Neuron (in vitro differentiated cells): ENCODE results near the gene RXFP2.
A peak's percentile ranks its signal among the peaks of the same experiment; 100 is the strongest.

Experiments
- H2AFZ ChIP-seq: one replicate; pipeline ENCODE4 v1.6.1; 2013; ENCODE audit warnings: low read depth, mild to moderate bottlenecking, inconsistent platforms, low read length, moderate library complexity
- H3K27me3 ChIP-seq: one replicate; pipeline ENCODE4 v1.6.1; 2013; ENCODE audit warnings: low read length; ENCODE audit not compliant: insufficient read depth
- H3K36me3 ChIP-seq: one replicate; pipeline ENCODE4 v1.6.1; 2013; ENCODE audit warnings: low read length; ENCODE audit not compliant: insufficient read depth
- H3K4me1 ChIP-seq: one replicate; pipeline ENCODE4 v1.6.1; 2013; ENCODE audit warnings: low read length; ENCODE audit not compliant: insufficient read depth
- H3K4me3 ChIP-seq: 2 replicates; pipeline ENCODE4 v1.5.1; 2013; ENCODE audit warnings: mild to moderate bottlenecking, low read length, moderate library complexity
- H3K9me3 ChIP-seq: one replicate; pipeline ENCODE4 v1.6.1; 2013; ENCODE audit warnings: low read length

RXFP2 gene

GRCh38 chr13:31739226-31739625 lies at the start of gene RXFP2:
TSS of gene RXFP2 (plus strand) at chr13:31739526. CDS start at chr13:31739613, 87 bp downstream.
- H2AFZ ChIP-seq = no peak within 1 kb of the TSS
- no peak within 1 kb of the TSS for H3K4me3 ChIP-seq
- no peaks in the 10 kb centered on the region for H3K9me3 ChIP-seq
- peaks cover 7% of the 10 kb centered on the region for H3K27me3 ChIP-seq
- no peaks in the 10 kb centered on the region for H3K4me1 ChIP-seq
- H3K36me3 ChIP-seq = no peaks in the 10 kb centered on the region

GRCh38 chr13:31697290-31697689 lies 42.0 kb upstream of the RXFP2 start:
- Histone ChIP-seq H3K4me1 (peaks cover 2% of the 10 kb centered on the region), H3K27me3 (no peaks in the 10 kb centered on the region), H3K4me3 (no peak overlapping the region), H3K9me3 (no peaks in the 10 kb centered on the region), H3K36me3 (no peaks in the 10 kb centered on the region), H2AFZ (no peak overlapping the region)

GRCh38 chr13:31699650-31700049 lies 39.7 kb upstream of the RXFP2 start:
- Histone ChIP-seq H3K4me1 (peaks cover 2% of the 10 kb centered on the region), H3K4me3 (no peak overlapping the region), H3K9me3 (no peaks in the 10 kb centered on the region), H3K27me3 (no peaks in the 10 kb centered on the region), H2AFZ (no peak overlapping the region), H3K36me3 (no peaks in the 10 kb centered on the region)

GRCh38 chr13:31703780-31704179 lies 35.5 kb upstream of the RXFP2 start:
- no peaks in the 10 kb centered on the region for H3K36me3 ChIP-seq
- no peak overlapping the region for H3K4me3 ChIP-seq

GRCh38 chr13:31706105-31706504 lies 33.2 kb upstream of the RXFP2 start:
- Histone ChIP-seq H3K4me1 (no peaks in the 10 kb centered on the region), H3K27me3 (no peaks in the 10 kb centered on the region), H2AFZ (no peak overlapping the region), H3K9me3 (no peaks in the 10 kb centered on the region), H3K36me3 (no peaks in the 10 kb centered on the region), H3K4me3 (no peak overlapping the region)

More at GRCh38 chr13:31703780-31704179, 35.5 kb upstream of the RXFP2 start:
- H3K4me1 ChIP-seq = peaks cover 2% of the 10 kb centered on the region
- H2AFZ ChIP-seq = no peak overlapping the region
- no peaks in the 10 kb centered on the region for H3K27me3 ChIP-seq
- H3K9me3 ChIP-seq = no peaks in the 10 kb centered on the region

- Histone ChIP-seq H2AFZ (no peak overlapping the region), H3K4me3 (no peak overlapping the region), H3K4me1 (no peaks in the 10 kb centered on the region), H3K36me3 (no peaks in the 10 kb centered on the region), H3K9me3 (no peaks in the 10 kb centered on the region), H3K27me3 (no peaks in the 10 kb centered on the region)
These were observed 21.7 kb upstream of the RXFP2 start for GRCh38 chr13:31717583-31717982.

GRCh38 chr13:31719214-31719613 lies 20.1 kb upstream of the RXFP2 start:
- Histone ChIP-seq H3K36me3 (no peaks in the 10 kb centered on the region), H3K4me1 (no peaks in the 10 kb centered on the region), H3K27me3 (no peaks in the 10 kb centered on the region), H2AFZ (no peak overlapping the region), H3K9me3 (no peaks in the 10 kb centered on the region), H3K4me3 (no peak overlapping the region)

GRCh38 chr13:31722673-31723072 lies 16.7 kb upstream of the RXFP2 start:
- no peaks in the 10 kb centered on the region for H3K36me3 ChIP-seq
- H3K9me3 ChIP-seq = no peaks in the 10 kb centered on the region
- no peak overlapping the region for H3K4me3 ChIP-seq
- no peaks in the 10 kb centered on the region for H3K27me3 ChIP-seq
- H3K4me1 ChIP-seq = no peaks in the 10 kb centered on the region
- H2AFZ ChIP-seq = no peak overlapping the region

GRCh38 chr13:31725841-31726240 lies 13.5 kb upstream of the RXFP2 start:
- no peaks in the 10 kb centered on the region for H3K9me3 ChIP-seq
- H3K4me1 ChIP-seq = no peaks in the 10 kb centered on the region
- H3K36me3 ChIP-seq = no peaks in the 10 kb centered on the region
- no peak overlapping the region for H3K4me3 ChIP-seq
- H3K27me3 ChIP-seq = no peaks in the 10 kb centered on the region
- H2AFZ ChIP-seq = no peak overlapping the region

- Histone ChIP-seq H2AFZ (no peak overlapping the region), H3K4me3 (no peak overlapping the region), H3K4me1 (no peaks in the 10 kb centered on the region), H3K27me3 (no peaks in the 10 kb centered on the region), H3K9me3 (no peaks in the 10 kb centered on the region), H3K36me3 (no peaks in the 10 kb centered on the region)
These were observed 7.4 kb upstream of the RXFP2 start for GRCh38 chr13:31731921-31732320.

- H3K27me3 ChIP-seq = no peaks in the 10 kb centered on the region
- H3K4me1 ChIP-seq = no peaks in the 10 kb centered on the region
- H3K36me3 ChIP-seq = no peaks in the 10 kb centered on the region
- no peaks in the 10 kb centered on the region for H3K9me3 ChIP-seq
- no peak overlapping the region for H2AFZ ChIP-seq
- no peak overlapping the region for H3K4me3 ChIP-seq
These were observed 6.3 kb upstream of the RXFP2 start for GRCh38 chr13:31733066-31733465.

- H3K36me3 ChIP-seq = no peaks in the 10 kb centered on the region
- H3K4me1 ChIP-seq = no peaks in the 10 kb centered on the region
- H3K9me3 ChIP-seq = no peaks in the 10 kb centered on the region
- no peak overlapping the region for H2AFZ ChIP-seq
- no peak overlapping the region for H3K4me3 ChIP-seq
- H3K27me3 ChIP-seq = no peaks in the 10 kb centered on the region
These were observed 5.7 kb upstream of the RXFP2 start for GRCh38 chr13:31733647-31734046.

- H3K4me3 ChIP-seq = no peak overlapping the region
- no peaks in the 10 kb centered on the region for H3K4me1 ChIP-seq
- H2AFZ ChIP-seq = peak overlapping the region; percentile 29
- no peaks in the 10 kb centered on the region for H3K36me3 ChIP-seq
- H3K9me3 ChIP-seq = no peaks in the 10 kb centered on the region
- H3K27me3 ChIP-seq = peaks cover 14% of the 10 kb centered on the region
These were observed 2.9 kb downstream of the RXFP2 start for GRCh38 chr13:31742097-31742734.

GRCh38 chr13:31747291-31747690 lies 8.0 kb downstream of the RXFP2 start:
- H3K36me3 ChIP-seq = no peaks in the 10 kb centered on the region
- H3K27me3 ChIP-seq = peaks cover 14% of the 10 kb centered on the region
- H2AFZ ChIP-seq = no peak overlapping the region
- no peak overlapping the region for H3K4me3 ChIP-seq
- H3K4me1 ChIP-seq = no peaks in the 10 kb centered on the region
- H3K9me3 ChIP-seq = no peaks in the 10 kb centered on the region
